Measurements from ENCODE around the gene SPACA7.

- TF ChIP-seq CTCF (IDR thresholded peaks at IDR 0.05) (no peak), POLR2A (IDR thresholded peaks at IDR 0.05) (no peak)
Observed at GRCh38 chr13:112424098-112424497, 47.9 kb downstream of the SPACA7 start.
